Vagina (tissue), 2 donors: ENCODE data around the gene SHLD1. TPM values are rescaled to one million over a fixed set of nuclear protein-coding genes. Genes with fewer than 3 reads are reported as not detected.

Experiments
- DNase-seq, 2 donors: peaks; one replicate each; pipeline ENCODE4 v3.0.0-alpha.2; 2017; ENCODE audit errors: extremely low spot score in 2 of 2
- H3K27ac ChIP-seq: fragments of 200-600 bp; sonication (generic); one replicate; pipeline ENCODE4 v1.5.1; 2019
- H3K27me3 ChIP-seq: fragments of 200-600 bp; sonication (generic); one replicate; pipeline ENCODE4 v1.5.1; 2019
- H3K36me3 ChIP-seq, 2 donors: fragments of 200-600 bp; sonication (generic); one replicate each; pipeline ENCODE4 v1.5.1; 2017 to 2019
- H3K4me1 ChIP-seq: fragments of 200-600 bp; sonication (generic); one replicate; pipeline ENCODE4 v1.5.1; 2019
- H3K4me3 ChIP-seq, 2 donors: fragments of 200-600 bp; sonication (generic); 1 replicate in 1 of 2; 2 replicates in 1 of 2; pipeline ENCODE4 v1.5.1; 2016 to 2019
- H3K9me3 ChIP-seq: fragments of 200-600 bp; sonication (generic); one replicate; pipeline ENCODE4 v1.5.1; 2019
- CTCF ChIP-seq, 3 experiments: fragments of 450-650 bp in 2 of 3; fragments of 200-600 bp in 1 of 3; sonication (generic) in 1 of 3; IDR thresholded peaks; one replicate each; pipeline ENCODE4 v1.5.1; 2017 to 2019; ENCODE audit warnings: antibody characterized with exemption in 3 of 3, mild to moderate bottlenecking in 2 of 3, moderate library complexity in 2 of 3
- POLR2A ChIP-seq, 2 donors: fragments of 450-650 bp; IDR thresholded peaks; one replicate each; pipeline ENCODE4 v1.6.1; 2017; ENCODE audit warnings: antibody characterized with exemption in 2 of 2, mild to moderate bottlenecking in 2 of 2, moderate library complexity in 2 of 2
- POLR2AphosphoS5 ChIP-seq, 2 donors: sonication (generic); formaldehyde crosslinking; IDR thresholded peaks; one replicate each; pipeline ENCODE4 v1.9.0; 2017; ENCODE audit warnings: antibody characterized with exemption in 2 of 2, mild to moderate bottlenecking in 2 of 2, low read depth in 1 of 2; ENCODE audit not compliant: insufficient read depth in 1 of 2
- intact Hi-C: fragments of 100-400 bp; cut with DNase I; formaldehyde crosslinking; loops from one replicate; pipeline ENCODE4 v1.15.1; 2023
- total RNA-seq: library from RNA; depleted of rRNA; stranded (reverse); fragments of >200 nt; gene quantifications from one replicate; pipeline ENCODE4 v1.2.3, GENCODE V29; 2016

SHLD1 gene
- total RNA-seq, 1 donor from 2014 or later, result 0.98 TPM

- Histone ChIP-seq H3K36me3 (no peaks in the 10 kb centered on the region), H3K9me3 (no peaks in the 10 kb centered on the region), H3K27me3 (no peaks in the 10 kb centered on the region), H3K27ac (no peak overlapping the region), H3K4me3 (no peak overlapping the region), H3K4me1 (peaks cover 12% of the 10 kb centered on the region)
- DNase-seq, result no peak
- TF ChIP-seq POLR2A (IDR thresholded peaks at IDR 0.05), result no peak
- no peak for TF ChIP-seq CTCF (IDR thresholded peaks at IDR 0.05)
- peak in 1 of 2 donors; percentile 37 for TF ChIP-seq POLR2AphosphoS5 (IDR thresholded peaks at IDR 0.05; ENCODE audit: insufficient read depth in 1 of 2, low read depth in 1 of 2)
- intact Hi-C loops, result loop anchor here (10.0 kb wide), 1 partner anchor 210 kb away; no protein-coding TSS in a partner anchor
Measured at GRCh38 chr20:5785146-5785545, 34.9 kb downstream of the SHLD1 start.

- H3K27ac ChIP-seq, result no peak overlapping the region
Measured at GRCh38 chr20:5786930-5787795, 37.0 kb downstream of the SHLD1 start.

GRCh38 chr20:5787796-5788165, 37.6 kb downstream of the SHLD1 start:
- Histone ChIP-seq H3K4me1 (peaks cover 6% of the 10 kb centered on the region), H3K9me3 (no peaks in the 10 kb centered on the region), H3K27me3 (no peaks in the 10 kb centered on the region), H3K27ac (no peak overlapping the region), H3K4me3 (no peak overlapping the region), H3K36me3 (no peaks in the 10 kb centered on the region)
- no peak for TF ChIP-seq CTCF (IDR thresholded peaks at IDR 0.05)
- TF ChIP-seq POLR2A (IDR thresholded peaks at IDR 0.05), result no peak
- TF ChIP-seq POLR2AphosphoS5 (IDR thresholded peaks at IDR 0.05; ENCODE audit: insufficient read depth in 1 of 2, low read depth in 1 of 2), result no peak
- intact Hi-C loops, result loop anchor here (10.0 kb wide), 1 partner anchor 213 kb away; no protein-coding TSS in a partner anchor
- no peak for DNase-seq

More at GRCh38 chr20:5786930-5787795, 37.0 kb downstream of the SHLD1 start:
- DNase-seq, result no peak
- intact Hi-C loops, result loop anchor here (10.0 kb wide), 1 partner anchor 212 kb away; no protein-coding TSS in a partner anchor
- TF ChIP-seq CTCF (IDR thresholded peaks at IDR 0.05) (no peak), POLR2AphosphoS5 (IDR thresholded peaks at IDR 0.05; ENCODE audit: insufficient read depth in 1 of 2, low read depth in 1 of 2) (no peak), POLR2A (IDR thresholded peaks at IDR 0.05) (no peak)
- Histone ChIP-seq H3K27me3 (no peaks in the 10 kb centered on the region), H3K9me3 (no peaks in the 10 kb centered on the region), H3K36me3 (no peaks in the 10 kb centered on the region), H3K4me1 (peaks cover 8% of the 10 kb centered on the region), H3K4me3 (no peak overlapping the region)

- intact Hi-C loops, result loop anchor here (10.0 kb wide), 1 partner anchor 214 kb away; no protein-coding TSS in a partner anchor
- no peaks in the 10 kb centered on the region for H3K36me3 ChIP-seq
- H3K4me1 ChIP-seq, result peaks cover 6% of the 10 kb centered on the region
- no peaks in the 10 kb centered on the region for H3K27me3 ChIP-seq
- H3K9me3 ChIP-seq, result no peaks in the 10 kb centered on the region
- no peak overlapping the region for H3K4me3 ChIP-seq
- DNase-seq, result no peak
- no peak overlapping the region for H3K27ac ChIP-seq
- TF ChIP-seq CTCF (IDR thresholded peaks at IDR 0.05), result peak; percentile 71 to 92 (median 87)
- TF ChIP-seq POLR2A (IDR thresholded peaks at IDR 0.05), result no peak
- peak in 1 of 2 donors; percentile 35 for TF ChIP-seq POLR2AphosphoS5 (IDR thresholded peaks at IDR 0.05; ENCODE audit: insufficient read depth in 1 of 2, low read depth in 1 of 2)
Measured at GRCh38 chr20:5788385-5788895, 38.2 kb downstream of the SHLD1 start.
